HepG2 (cell line): Measurements from ENCODE around the gene FXYD5. TPM values are rescaled to one million over a fixed set of nuclear protein-coding genes. Genes with fewer than 3 reads are reported as not detected.
"Not testable (repeated sequence)": the region's sequence is repeated elsewhere in the genome, so short reads cannot be mapped to it uniquely, and the experiment has no call there.

Experiments used
- ATAC-seq: fragments of 200-7000 bp; cut with Tn5 transposase; 3 replicates; pipeline ENCODE4 v1.9.1; 2020; ENCODE audit warnings: mild to moderate bottlenecking, moderate library complexity
- BruUV-seq: library from RNA; stranded (reverse); fragments of 400-500 nt; replicated peaks from 2 replicates; lab custom pipeline; 2021; lab: Mats Ljungman, UMichigan
- CTCF ChIA-PET: fragments of 300-600 bp; formaldehyde crosslinking; extraction: SDS; loops from one replicate; lab custom pipeline; 2021; ENCODE audit warnings: low total read pairs, inconsistent platforms, low intra/inter-chr PET ratio; lab: Yijun Ruan, JAX
- POLR2A ChIA-PET: fragments of 350-600 bp; sonication (Branson Sonifier 250); formaldehyde crosslinking; loops from one replicate; lab custom pipeline; 2020; ENCODE audit warnings: antibody characterized with exemption, inconsistent platforms; lab: Yijun Ruan, JAX
- DNase-seq: peaks from one replicate; pipeline ENCODE4 v3.0.0-alpha.2; 2015; ENCODE audit warnings: low spot score
- FAIRE-seq: peaks from 3 replicates; lab custom pipeline; 2011; peaks lifted over from hg19 to GRCh38; lab: Jason Lieb, UNC
- H2AFZ ChIP-seq: one replicate; pipeline ENCODE4 v1.6.1; 2011; ENCODE audit warnings: low read length, inconsistent platforms
- H3K27ac ChIP-seq: fragments of 300-600 bp; 3 replicates; pipeline ENCODE4 v1.8.0; 2011; ENCODE audit warnings: mixed run types, mild to moderate bottlenecking, mixed read lengths, low read length, inconsistent platforms; ENCODE audit not compliant: insufficient read depth; ENCODE audit errors: extremely low read length
- H3K27me3 ChIP-seq, 2 experiments: fragments of 200-600 bp in 1 of 2; 2 replicates in 1 of 2; 3 replicates in 1 of 2; pipeline versions ENCODE4 v1.6.0 to v1.8.0; 2011; ENCODE audit warnings: low read length in 2 of 2, mild to moderate bottlenecking in 2 of 2, moderate library complexity in 2 of 2, inconsistent platforms in 1 of 2; ENCODE audit not compliant: insufficient read depth in 2 of 2, control insufficient read depth in 1 of 2
- H3K36me3 ChIP-seq, 2 experiments: fragments of 200-600 bp in 1 of 2; replicated peaks in 1 of 2; 2 replicates in 1 of 2; 3 replicates in 1 of 2; pipeline versions ENCODE4 v1.5.1 to v1.8.0; 2011; ENCODE audit warnings: low read length in 2 of 2, inconsistent platforms in 1 of 2; ENCODE audit not compliant: insufficient read depth in 2 of 2, control insufficient read depth in 1 of 2
- H3K4me1 ChIP-seq: 2 replicates; pipeline ENCODE4 v1.5.1; 2012; ENCODE audit warnings: low read length, inconsistent platforms; ENCODE audit not compliant: insufficient read depth
- H3K4me2 ChIP-seq: 2 replicates; pipeline ENCODE4 v1.6.0; 2011; ENCODE audit warnings: low read depth, low read length, inconsistent platforms
- H3K4me3 ChIP-seq, 3 experiments: fragments of 200-600 bp in 1 of 3; sonication (generic), shearing (Covaris generic) in 1 of 3; replicated peaks in 1 of 3; 2 replicates each; pipeline ENCODE4 v1.5.1; 2011 to 2016; ENCODE audit warnings: low read length in 3 of 3, inconsistent platforms in 2 of 3, low read depth in 2 of 3, mild to moderate bottlenecking in 2 of 3, control low read depth in 1 of 3, mixed read lengths in 1 of 3; ENCODE audit not compliant: insufficient read depth in 1 of 3
- H3K79me2 ChIP-seq: one replicate; pipeline ENCODE4 v1.6.1; 2011; ENCODE audit warnings: low read length, inconsistent platforms; ENCODE audit not compliant: insufficient read depth
- H3K9ac ChIP-seq: 2 replicates; pipeline ENCODE4 v1.6.0; 2011; ENCODE audit warnings: mild to moderate bottlenecking, low read depth, low read length, inconsistent platforms; ENCODE audit not compliant: insufficient read depth
- H3K9me3 ChIP-seq: 2 replicates; pipeline ENCODE4 v1.5.1; 2012; ENCODE audit warnings: mild to moderate bottlenecking, low read length
- H4K20me1 ChIP-seq: 2 replicates; pipeline ENCODE4 v1.6.0; 2011; ENCODE audit warnings: inconsistent platforms, mild to moderate bottlenecking, low read length, moderate library complexity; ENCODE audit not compliant: insufficient read depth
- ARNT2 ChIP-seq: sonication (generic); formaldehyde crosslinking; IDR thresholded peaks from 2 replicates; pipeline ENCODE4 v1.8.0; 2022; ENCODE audit warnings: mild to moderate bottlenecking, low read depth, missing genetic modification reagents, moderate library complexity
- DRAP1 ChIP-seq: IDR thresholded peaks from 2 replicates; pipeline ENCODE4 v1.6.1; 2016; ENCODE audit warnings: missing genetic modification reagents, missing compliant biosample characterization
- ELF4 ChIP-seq: sonication (generic); formaldehyde crosslinking; IDR thresholded peaks from 2 replicates; pipeline ENCODE4 v1.5.0; 2020; ENCODE audit warnings: missing genetic modification reagents, mild to moderate bottlenecking, moderate library complexity, borderline replicate concordance
- FOXO1 ChIP-seq: sonication (generic); formaldehyde crosslinking; IDR thresholded peaks from 2 replicates; pipeline ENCODE4 v1.4.0; 2020; ENCODE audit warnings: missing genetic modification reagents
- MAX ChIP-seq: IDR thresholded peaks from 2 replicates; pipeline ENCODE4 v1.6.1; 2012; ENCODE audit warnings: inconsistent platforms
- NR2F6 ChIP-seq, 2 experiments: IDR thresholded peaks; 2 replicates each; pipeline ENCODE4 v1.6.1; 2016; ENCODE audit warnings: antibody characterized with exemption in 1 of 2, mild to moderate bottlenecking in 1 of 2
- PITX1 ChIP-seq: sonication (generic); formaldehyde crosslinking; IDR thresholded peaks from 2 replicates; pipeline ENCODE4 v1.5.1; 2020; ENCODE audit warnings: mild to moderate bottlenecking, missing genetic modification reagents
- RARA ChIP-seq: IDR thresholded peaks from 2 replicates; pipeline ENCODE4 v1.6.1; 2016; ENCODE audit warnings: missing genetic modification reagents, missing compliant biosample characterization
- RXRB ChIP-seq: IDR thresholded peaks from 2 replicates; pipeline ENCODE4 v1.6.1; 2016; ENCODE audit warnings: borderline replicate concordance, missing genetic modification reagents, missing compliant biosample characterization
- SIX1 ChIP-seq: sonication (generic); formaldehyde crosslinking; IDR thresholded peaks from 2 replicates; pipeline ENCODE4 v1.4.0; 2020; ENCODE audit warnings: missing genetic modification reagents, borderline replicate concordance
- TBX2 ChIP-seq: sonication (generic); formaldehyde crosslinking; IDR thresholded peaks from 2 replicates; pipeline ENCODE4 v1.5.0; 2020; ENCODE audit warnings: missing genetic modification reagents, mild to moderate bottlenecking, borderline replicate concordance
- ZBTB20 ChIP-seq: sonication (generic); formaldehyde crosslinking; IDR thresholded peaks from 2 replicates; pipeline ENCODE4 v1.8.1; 2023; ENCODE audit warnings: missing genetic modification reagents, low read depth, mild to moderate bottlenecking, borderline replicate concordance
- ZBTB7B ChIP-seq: sonication (generic); formaldehyde crosslinking; IDR thresholded peaks from 2 replicates; pipeline ENCODE4 v1.4.0; 2020; ENCODE audit warnings: missing genetic modification reagents
- ZFX ChIP-seq: sonication (generic); formaldehyde crosslinking; IDR thresholded peaks from 2 replicates; pipeline ENCODE4 v1.4.0; 2020; ENCODE audit warnings: mild to moderate bottlenecking, low read depth, missing genetic modification reagents, moderate library complexity
- ZMYM3 ChIP-seq: sonication (generic); formaldehyde crosslinking; IDR thresholded peaks from 2 replicates; pipeline ENCODE4 v1.5.1; 2020; ENCODE audit warnings: mild to moderate bottlenecking, missing genetic modification reagents
- ZNF124 ChIP-seq: sonication (generic); formaldehyde crosslinking; IDR thresholded peaks from 2 replicates; pipeline ENCODE4 v1.4.0; 2020; ENCODE audit warnings: missing genetic modification reagents
- ZNF205 ChIP-seq: IDR thresholded peaks from 2 replicates; pipeline ENCODE4 v1.6.1; 2018; ENCODE audit warnings: missing biosample characterization, missing genetic modification reagents
- ZNF652 ChIP-seq: IDR thresholded peaks from 2 replicates; pipeline ENCODE4 v1.6.1; 2016; ENCODE audit warnings: low read depth, borderline replicate concordance
- ZNF792 ChIP-seq: IDR thresholded peaks from 2 replicates; pipeline ENCODE4 v1.6.1; 2016
- ZSCAN31 ChIP-seq: sonication (generic); formaldehyde crosslinking; IDR thresholded peaks from 2 replicates; pipeline ENCODE4 v1.5.0; 2020; ENCODE audit warnings: low read depth, mild to moderate bottlenecking, missing genetic modification reagents
- WGBS: methylation state at CpG from one replicate; pipeline ENCODE4 v1.1.6; 2017; ENCODE audit warnings: low lambda C conversion rate; 5-methylcytosine and 5-hydroxymethylcytosine counted together
- in situ Hi-C: cut with HindIII; loops from 2 replicates; pipeline ENCODE4 v1.10.0; 2017; ENCODE audit warnings: low pct_unique_long_range_greater_than_20kb; ENCODE audit not compliant: extremely low pct_ligation_motif_present
- intact Hi-C: fragments of 100-400 bp; cut with micrococcal nuclease; formaldehyde crosslinking; loops from one replicate; pipeline ENCODE4 v1.10.0; 2022; ENCODE audit not compliant: unreplicated experiment
- polyA plus RNA-seq, 8 experiments: library from polyadenylated mRNA; depleted of rRNA in 3 of 8; stranded (reverse) in 7 of 8; unstranded in 1 of 8; fragments of >200 nt; fragmentation: Illumina TruSeq in 4 of 8; extraction: Trizol in 4 of 8; gene quantifications; 2 replicates each; pipeline versions ENCODE4 v1.2.1 to v1.2.3, GENCODE V29; 2011 to 2016; ENCODE audit warnings: low read depth in 4 of 8, missing spikeins in 1 of 8, mixed read lengths in 1 of 8; ENCODE audit not compliant: insufficient read depth in 1 of 8
- total RNA-seq, 5 experiments: library from RNA; depleted of rRNA; stranded (reverse); fragments of >200 nt; fragmentation: Illumina TruSeq; extraction: Trizol; gene quantifications; 2 replicates each; pipeline ENCODE4 v1.2.3, GENCODE V29; 2016; ENCODE audit warnings: low read depth in 1 of 5
- TF ChIP-seq, protein P1 (sequence below): IDR thresholded peaks from 2 replicates; pipeline ENCODE4 v1.6.1; 2016
- TF ChIP-seq, protein P2 (sequence below): sonication (generic); formaldehyde crosslinking; IDR thresholded peaks from 2 replicates; pipeline ENCODE4 v1.4.0; 2020; ENCODE audit warnings: missing genetic modification reagents

The FXYD5 gene
- total and polyA plus RNA-seq, 2 of the 13 experiments (the other 11 are each of a cell fraction or from before 2014, with no cell fraction given) = 0.65 TPM; not detected in 1

- peak; percentile 75 for FAIRE-seq
- POLR2A ChIA-PET; BruUV-seq; TF ChIP-seq NR2F6 (IDR thresholded peaks at IDR 0.05): not testable (repeated sequence)
- TF ChIP-seq, protein P1, sequence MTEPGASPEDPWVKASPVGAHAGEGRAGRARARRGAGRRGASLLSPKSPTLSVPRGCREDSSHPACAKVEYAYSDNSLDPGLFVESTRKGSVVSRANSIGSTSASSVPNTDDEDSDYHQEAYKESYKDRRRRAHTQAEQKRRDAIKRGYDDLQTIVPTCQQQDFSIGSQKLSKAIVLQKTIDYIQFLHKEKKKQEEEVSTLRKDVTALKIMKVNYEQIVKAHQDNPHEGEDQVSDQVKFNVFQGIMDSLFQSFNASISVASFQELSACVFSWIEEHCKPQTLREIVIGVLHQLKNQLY (CRISPR knock-in tag) = peak; percentile 65
- 0 out of 2 replicates have a peak, but pooled peaks have one; percentile 24 for TF ChIP-seq ZNF124 (CRISPR knock-in tag)
- TF ChIP-seq, protein P2, sequence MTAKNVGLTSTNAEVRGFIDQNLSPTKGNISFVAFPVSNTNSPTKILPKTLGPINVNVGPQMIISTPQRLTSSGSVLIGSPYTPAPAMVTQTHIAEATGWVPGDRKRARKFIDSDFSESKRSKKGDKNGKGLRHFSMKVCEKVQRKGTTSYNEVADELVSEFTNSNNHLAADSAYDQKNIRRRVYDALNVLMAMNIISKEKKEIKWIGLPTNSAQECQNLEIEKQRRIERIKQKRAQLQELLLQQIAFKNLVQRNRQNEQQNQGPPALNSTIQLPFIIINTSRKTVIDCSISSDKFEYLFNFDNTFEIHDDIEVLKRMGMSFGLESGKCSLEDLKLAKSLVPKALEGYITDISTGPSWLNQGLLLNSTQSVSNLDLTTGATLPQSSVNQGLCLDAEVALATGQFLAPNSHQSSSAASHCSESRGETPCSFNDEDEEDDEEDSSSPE (CRISPR knock-in tag) = peak; percentile 66
- TF ChIP-seq NR2F6 (CRISPR knock-in tag; IDR thresholded peaks at IDR 0.05) = peak; percentile 72; the same call in 1 of the 2 replicates
- peak; percentile 89 for TF ChIP-seq DRAP1
- TF ChIP-seq TBX2 (CRISPR knock-in tag) = peak; percentile 71; the same call in 1 of the 2 replicates
- TF ChIP-seq SIX1 = peak; percentile 19; the same call in 1 of the 2 replicates
- TF ChIP-seq ARNT2 (CRISPR knock-in tag) = peak; percentile 67; the same call in 1 of the 2 replicates
- peak; percentile 51; the same call in 1 of the 2 replicates for TF ChIP-seq MAX
- TF ChIP-seq RXRB = peak; percentile 61; the same call in 1 of the 2 replicates
- peak; percentile 74 for TF ChIP-seq ZBTB7B (CRISPR knock-in tag)
- TF ChIP-seq RARA (CRISPR knock-in tag) = peak; percentile 38; the same call in 1 of the 2 replicates
- peak; percentile 62; the same call in 1 of the 2 replicates for TF ChIP-seq ZMYM3 (CRISPR knock-in tag)
- TF ChIP-seq ZBTB20 (CRISPR knock-in tag) = peak; percentile 93; the same call in 1 of the 2 replicates
- peak; percentile 69; the same call in 1 of the 2 replicates for TF ChIP-seq ZNF652 (CRISPR knock-in tag)
- peak; percentile 75; the same call in 1 of the 2 replicates for TF ChIP-seq FOXO1 (CRISPR knock-in tag)
- TF ChIP-seq ZSCAN31 (CRISPR knock-in tag) = peak; percentile 38; the same call in 1 of the 2 replicates
- TF ChIP-seq ZFX = peak; percentile 64; the same call in 1 of the 2 replicates
- peak; percentile 68; the same call in 1 of the 2 replicates for TF ChIP-seq PITX1 (CRISPR knock-in tag)
- peak; percentile 14; the same call in 1 of the 2 replicates for TF ChIP-seq ZNF205 (CRISPR knock-in tag)
- peak; percentile 60; the same call in 1 of the 2 replicates for TF ChIP-seq ZNF792 (CRISPR knock-in tag)
- TF ChIP-seq ELF4 (CRISPR knock-in tag) = 0 out of 2 replicates have a peak, but pooled peaks have one; percentile 38
Measured at GRCh38 chr19:35129724-35130274, 24.7 kb upstream of the FXYD5 start.

More at GRCh38 chr19:35129724-35130274, 24.7 kb upstream of the FXYD5 start:
- H3K79me2 ChIP-seq, H3K27me3 ChIP-seq, in situ Hi-C loops, CTCF ChIA-PET, H3K9ac ChIP-seq, H4K20me1 ChIP-seq, intact Hi-C loops, H3K9me3 ChIP-seq, H3K36me3 ChIP-seq, H2AFZ ChIP-seq: not testable (repeated sequence)
- WGBS = 0% methylated on average over 5 of the region's 14 CpGs
- Histone ChIP-seq H3K4me2 (peak overlapping the region; percentile 60), H3K27ac (peak overlapping the region; percentile 72), H3K4me1 (peaks cover 83% of the 10 kb centered on the region), H3K4me3 (peak overlapping the region in 1 of 3 experiments; percentile 42; a peak in 1 of 6 replicates)
- peak; percentile 31 for DNase-seq
- peak; percentile 25; the same call in 2 of the 3 replicates for ATAC-seq
